ENCODE results near the gene CHM.
A peak's percentile ranks its signal among the peaks of the same experiment; 100 is the strongest.
"Not testable (repeated sequence)": the region's sequence is repeated elsewhere in the genome, so short reads cannot be mapped to it uniquely, and the experiment has no call there.

Gene CHM

DNA sequence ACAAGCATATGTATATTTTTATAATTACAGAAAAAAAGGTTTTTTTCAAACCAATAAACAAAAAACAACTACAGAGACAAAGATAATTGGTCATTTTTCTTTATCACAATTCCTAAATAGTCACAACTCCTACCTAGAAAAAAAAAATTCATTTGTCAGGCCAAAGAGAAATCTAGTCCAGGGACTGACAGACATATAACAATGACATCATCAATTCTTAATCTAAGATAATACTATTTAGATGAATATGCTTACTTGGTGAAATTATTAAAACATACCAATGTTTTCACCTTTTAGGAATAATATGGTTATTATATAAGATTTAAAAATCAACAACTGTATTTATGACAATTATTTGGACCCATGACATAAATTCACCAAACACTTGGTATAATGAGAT lies 48.4 kb downstream of the CHM start:
- FAIRE-seq = no peak
- no peak for DNase-seq (ENCODE audit: insufficient read length, low spot score)

DNA sequence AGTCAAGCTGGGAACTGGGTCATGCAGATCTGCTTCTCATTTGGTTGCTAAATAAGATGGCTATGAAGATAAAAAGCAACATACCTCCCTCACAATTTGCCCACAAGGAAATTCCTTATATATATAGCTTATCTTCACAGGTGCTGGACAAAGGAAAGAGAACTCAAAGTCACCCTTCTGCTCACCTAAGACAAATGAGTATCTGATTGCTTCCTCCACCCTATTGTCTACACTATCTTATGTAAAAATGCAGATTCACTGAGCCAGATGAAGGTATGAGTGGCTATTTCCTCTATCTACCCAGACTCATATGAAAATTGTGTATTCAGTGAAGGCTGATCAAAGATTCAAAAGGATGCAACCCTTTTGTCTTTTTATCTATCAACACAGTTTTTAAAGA lies 50.8 kb downstream of the CHM start:
- FAIRE-seq (no peak), DNase-seq (ENCODE audit: insufficient read length, low spot score) (no peak)

DNA sequence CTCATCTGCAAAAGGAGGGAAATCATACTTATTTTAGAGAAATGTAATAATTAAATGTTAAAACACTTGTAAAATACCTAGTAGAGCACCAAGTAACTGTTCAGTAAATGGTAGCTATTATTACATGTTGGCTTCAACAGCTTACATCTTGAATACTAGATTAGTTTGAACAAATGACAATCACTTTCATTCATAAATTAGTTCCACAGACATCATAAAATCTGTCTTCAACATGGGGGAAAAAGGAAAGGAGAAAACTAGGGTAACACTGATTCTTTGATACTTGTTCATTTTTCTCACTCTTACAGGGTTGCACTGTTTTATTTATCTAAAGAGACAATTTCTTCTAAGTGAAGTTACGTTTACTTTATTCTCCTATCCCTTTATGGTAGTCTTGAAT lies 51.7 kb downstream of the CHM start:
- no peak for DNase-seq (ENCODE audit: insufficient read length, low spot score)
- FAIRE-seq = no peak

DNA sequence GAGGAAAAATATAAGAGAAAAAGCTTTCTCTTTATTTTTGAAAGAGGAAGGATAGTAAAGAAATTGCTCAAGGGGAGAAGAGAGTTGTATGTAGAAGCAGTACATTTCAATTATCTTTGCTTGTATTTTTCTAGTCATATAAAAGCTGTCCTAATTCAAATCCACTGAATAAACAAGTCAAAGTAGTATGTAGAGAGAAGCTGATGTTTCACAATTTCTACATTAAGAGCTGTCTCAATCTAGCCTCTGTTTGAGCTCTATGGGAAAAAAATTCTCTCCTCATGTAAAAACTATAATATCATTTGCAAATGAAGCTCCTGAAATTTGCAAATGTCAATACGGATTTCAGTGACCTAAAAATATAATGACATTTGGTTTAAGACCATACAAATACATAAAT lies 52.6 kb downstream of the CHM start:
- no peak for DNase-seq (ENCODE audit: insufficient read length, low spot score)
- no peak for FAIRE-seq

DNA sequence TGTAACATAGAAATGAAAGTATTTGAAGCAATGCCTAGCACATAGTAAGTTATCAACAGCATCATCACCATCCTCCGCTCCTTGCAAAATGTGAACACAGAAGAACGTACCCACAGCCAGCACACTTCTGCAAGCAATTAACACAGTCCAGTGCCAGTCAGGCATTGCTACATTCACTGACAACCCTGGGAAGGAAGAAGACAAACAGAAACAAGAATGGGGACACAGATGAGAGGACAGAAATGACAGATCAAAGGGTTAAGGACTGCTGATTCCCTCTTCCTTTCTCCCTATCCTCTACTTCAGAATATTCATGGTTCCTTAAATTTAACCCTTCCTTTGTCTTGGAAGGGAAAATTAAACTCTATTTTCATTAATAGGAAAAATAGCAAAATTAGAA lies 53.1 kb downstream of the CHM start:
- peak; percentile 68 for FAIRE-seq
- no peak for DNase-seq (ENCODE audit: insufficient read length, low spot score)

DNA sequence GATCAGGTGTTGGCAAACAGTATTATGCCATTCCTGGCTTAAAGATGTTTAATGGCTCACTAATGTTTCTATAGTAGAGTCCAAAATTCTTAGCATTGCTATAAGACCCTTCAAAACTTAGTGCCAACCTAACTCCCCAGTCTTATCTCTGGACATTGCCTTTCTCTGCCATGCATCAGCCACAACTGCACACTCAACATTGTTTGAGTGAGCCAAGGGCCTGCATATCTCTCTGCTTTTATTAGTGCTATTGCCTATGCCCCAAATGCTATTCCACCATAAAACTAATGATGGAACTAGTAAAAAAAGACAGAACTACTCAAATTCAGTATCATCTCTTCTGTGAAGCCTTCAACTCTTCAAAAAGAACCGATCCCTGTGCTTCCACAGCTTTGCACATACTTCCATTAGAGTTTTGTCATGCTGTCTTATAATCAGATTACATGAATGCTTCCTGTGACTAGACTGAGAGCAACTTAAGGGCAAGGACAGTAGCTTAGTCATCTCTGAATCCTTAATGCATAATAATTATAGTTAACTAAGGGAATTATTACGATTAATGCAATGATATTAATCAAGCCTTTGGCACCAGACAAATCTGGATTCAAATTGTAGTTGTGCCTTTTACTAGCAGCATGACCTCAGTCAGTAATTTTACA lies 53.7 kb downstream of the CHM start:
- FAIRE-seq (no peak), DNase-seq (ENCODE audit: insufficient read length, low spot score) (no peak)

DNA sequence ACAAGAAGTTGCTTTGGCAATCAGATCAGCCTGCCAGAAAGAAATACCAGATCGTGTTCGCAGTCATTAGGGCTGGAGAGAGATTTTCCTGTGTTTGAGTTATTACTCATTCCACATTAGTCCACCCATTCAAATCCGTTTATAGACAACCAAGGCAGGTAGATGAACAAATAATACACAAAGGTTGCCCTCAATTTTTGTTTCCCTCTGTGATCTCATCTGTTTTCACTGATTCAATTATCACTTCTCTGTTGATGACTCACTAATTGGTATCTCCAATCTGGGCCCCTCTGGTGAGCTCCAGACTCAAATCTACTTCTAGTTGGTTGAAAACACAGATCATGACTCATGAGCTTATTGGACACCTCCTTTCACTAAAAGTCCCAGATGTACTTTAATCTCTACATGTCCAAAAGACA lies 54.5 kb downstream of the CHM start:
- DNase-seq (ENCODE audit: insufficient read length, low spot score) = no peak
- FAIRE-seq = no peak

DNA sequence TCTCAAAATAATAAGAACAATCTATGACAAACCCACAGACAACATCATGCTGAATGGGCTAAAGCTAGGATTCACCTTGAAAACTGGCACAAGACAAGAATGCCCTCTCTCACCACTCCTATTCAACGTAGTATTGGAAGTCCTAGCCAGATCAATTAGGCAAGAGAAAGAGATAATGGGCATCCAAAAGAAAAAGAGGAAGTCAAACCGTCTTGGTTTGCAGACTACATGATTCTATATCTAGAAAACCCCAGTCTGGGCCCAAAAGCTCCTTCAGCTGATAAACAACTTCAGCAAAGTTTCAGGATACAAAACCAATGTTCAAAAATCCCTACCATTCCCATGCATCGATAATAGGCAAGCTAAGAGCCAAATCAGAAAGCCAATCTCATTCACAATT lies 59.0 kb downstream of the CHM start:
- no peak for FAIRE-seq
- DNase-seq (ENCODE audit: insufficient read length, low spot score) = no peak

DNA sequence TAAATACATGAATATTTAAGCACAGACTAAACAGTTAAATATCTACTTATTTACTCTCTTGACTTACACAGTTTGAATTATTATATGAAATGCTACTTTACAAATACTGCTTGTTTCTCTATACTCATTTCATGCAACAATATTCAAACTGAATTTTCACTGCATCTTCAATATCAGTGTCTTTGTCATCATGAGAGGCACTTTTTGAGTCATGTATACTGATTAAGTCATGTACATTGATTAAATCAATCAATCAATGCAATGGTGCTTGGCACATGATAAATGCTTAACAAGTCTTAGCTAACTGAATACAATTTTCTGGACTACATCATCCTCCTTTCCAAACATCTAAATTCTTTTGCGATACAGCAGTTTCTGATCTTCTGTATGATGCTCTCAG lies 67.1 kb downstream of the CHM start:
- no peak for FAIRE-seq
- no peak for DNase-seq (ENCODE audit: insufficient read length, low spot score)

DNA sequence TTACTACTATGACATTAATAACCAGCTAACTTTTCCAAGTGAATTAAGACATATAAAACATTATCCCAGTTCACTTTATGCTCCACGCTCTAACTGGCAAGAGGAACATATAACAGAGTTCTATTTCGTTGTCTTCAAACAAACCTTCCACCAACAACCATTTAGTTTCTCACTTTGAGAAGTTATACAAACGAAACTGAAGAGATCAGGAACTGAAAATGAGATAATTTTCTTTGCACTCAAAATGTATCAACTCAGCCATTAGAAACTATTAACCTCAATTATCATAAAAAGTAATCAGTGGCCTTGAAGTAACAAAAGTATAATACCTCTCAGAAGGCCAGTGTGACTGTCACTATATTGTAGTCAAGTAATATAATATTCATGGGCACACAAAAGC lies 70.1 kb downstream of the CHM start:
- DNase-seq (ENCODE audit: insufficient read length, low spot score) (peak; percentile 1), FAIRE-seq (peak; percentile 84)

DNA sequence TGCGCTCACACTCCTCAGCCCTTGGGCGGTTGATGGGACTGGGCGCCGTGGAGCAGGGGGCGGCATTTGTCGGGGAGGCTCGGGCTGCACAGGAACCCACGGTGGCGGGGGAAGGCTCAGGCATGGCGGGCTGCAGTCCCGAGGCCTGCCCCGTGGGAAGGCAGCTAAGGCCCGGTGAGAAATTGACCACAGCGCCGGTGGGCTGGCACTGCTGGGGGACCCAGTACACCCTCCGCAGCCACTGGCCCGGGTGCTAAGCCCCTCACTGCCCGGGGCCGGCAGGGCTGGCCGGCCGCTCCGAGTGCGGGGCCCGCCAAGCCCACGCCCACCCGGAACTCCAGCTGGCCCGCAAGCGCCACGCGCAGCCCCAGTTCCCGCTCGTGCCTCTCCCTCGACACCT lies 75.0 kb downstream of the CHM start:
- not testable (repeated sequence) for FAIRE-seq; DNase-seq (ENCODE audit: insufficient read length, low spot score)

DNA sequence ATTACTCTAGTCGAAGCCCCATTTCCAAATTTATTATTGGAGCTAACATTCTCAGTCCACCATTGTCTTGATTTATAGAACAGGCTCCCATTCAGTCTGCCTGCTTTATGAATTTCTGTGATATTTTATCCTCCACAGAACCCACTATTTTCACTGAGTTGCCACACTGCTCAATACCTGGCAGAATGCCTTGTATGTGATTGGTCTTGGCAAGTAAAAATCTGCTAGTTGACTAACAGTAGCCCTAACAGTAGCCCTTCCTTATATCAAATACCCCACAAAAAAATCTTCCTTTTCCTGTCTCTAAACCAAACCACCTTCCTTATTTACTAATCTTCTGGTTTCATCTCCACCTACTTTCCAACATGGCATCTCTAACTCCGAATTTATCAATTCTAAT lies 82.6 kb downstream of the CHM start:
- FAIRE-seq = no peak

DNA sequence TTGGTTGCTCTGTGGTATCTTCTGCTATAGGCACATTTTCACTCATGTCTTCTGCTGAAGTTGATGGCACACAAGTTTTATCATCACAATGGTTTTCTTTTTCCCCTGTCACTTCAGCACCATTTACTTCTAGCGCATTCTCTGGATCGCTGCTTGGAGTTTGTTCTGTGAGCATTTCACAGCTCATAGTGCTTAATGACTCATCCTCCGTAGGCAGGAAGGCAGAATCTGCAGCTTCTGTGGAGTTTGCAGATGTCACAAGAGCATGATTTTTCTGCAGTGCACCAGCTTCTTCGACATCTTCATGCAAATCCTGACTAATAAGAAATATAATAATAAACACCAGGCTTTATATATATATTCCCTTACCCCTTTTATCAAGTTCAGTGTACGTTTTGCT lies 83.6 kb downstream of the CHM start:
- DNase-seq (ENCODE audit: insufficient read length, low spot score) = no peak
- FAIRE-seq = no peak

More for the DNA sequence above, 82.6 kb downstream of the CHM start:
- DNase-seq (ENCODE audit: insufficient read length, low spot score) = no peak

DNA sequence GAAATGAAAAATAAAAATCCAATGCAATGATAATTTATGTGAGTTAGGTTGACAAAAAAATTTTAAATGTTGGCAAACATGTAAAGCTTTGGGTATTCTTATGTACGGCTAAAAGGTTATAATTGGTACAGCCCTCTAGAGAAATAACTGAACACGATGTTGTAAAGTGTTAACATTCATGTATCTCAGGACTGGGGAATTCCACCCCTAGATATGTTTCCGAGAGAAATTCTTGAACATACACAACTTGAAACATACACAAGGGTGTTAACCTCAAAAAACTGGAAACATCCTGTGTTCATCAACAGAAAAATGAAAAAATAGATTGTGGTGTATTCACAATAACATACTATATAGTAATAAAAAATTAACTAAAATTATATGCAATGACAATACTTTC lies 91.8 kb downstream of the CHM start:
- DNase-seq (ENCODE audit: insufficient read length, low spot score) (no peak), FAIRE-seq (no peak)

DNA sequence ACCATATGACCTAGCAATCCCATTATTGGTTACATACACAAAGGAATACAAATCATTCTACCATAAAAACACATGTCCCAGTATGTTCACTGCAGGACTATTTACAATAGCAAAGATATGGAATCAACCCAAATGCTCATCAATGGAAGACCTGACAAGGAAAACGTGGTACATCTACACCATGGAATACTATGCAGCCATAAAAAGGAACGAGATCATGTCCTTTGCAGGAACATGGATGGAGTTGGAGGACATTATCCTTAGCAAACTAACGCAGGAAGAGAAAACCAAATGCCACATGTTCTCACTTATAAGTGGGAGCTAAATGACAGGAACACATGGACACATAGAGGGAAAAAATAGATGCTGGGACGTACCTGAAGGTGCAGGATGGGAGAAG lies 102.6 kb downstream of the CHM start:
- not testable (repeated sequence) for FAIRE-seq; DNase-seq (ENCODE audit: insufficient read length, low spot score)

DNA sequence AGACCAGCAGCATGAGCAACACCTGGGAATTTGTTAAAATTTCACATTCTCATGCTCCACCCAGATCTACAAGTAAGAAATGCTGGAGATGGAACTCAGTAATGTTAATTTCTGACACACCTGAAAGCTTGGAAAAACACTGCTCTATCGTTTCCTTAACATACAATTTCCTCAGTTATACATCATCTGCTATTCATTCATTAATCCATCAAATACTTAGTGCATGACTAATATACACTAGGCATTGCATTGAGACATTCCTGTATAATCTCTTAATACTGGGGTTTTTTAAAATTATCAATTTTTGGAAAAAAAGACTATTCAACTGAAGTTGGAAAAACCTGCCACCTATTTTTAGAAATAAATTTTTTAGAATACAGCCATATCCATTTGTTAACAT lies 106.1 kb downstream of the CHM start:
- no peak for FAIRE-seq
- DNase-seq (ENCODE audit: insufficient read length, low spot score) = no peak

DNA sequence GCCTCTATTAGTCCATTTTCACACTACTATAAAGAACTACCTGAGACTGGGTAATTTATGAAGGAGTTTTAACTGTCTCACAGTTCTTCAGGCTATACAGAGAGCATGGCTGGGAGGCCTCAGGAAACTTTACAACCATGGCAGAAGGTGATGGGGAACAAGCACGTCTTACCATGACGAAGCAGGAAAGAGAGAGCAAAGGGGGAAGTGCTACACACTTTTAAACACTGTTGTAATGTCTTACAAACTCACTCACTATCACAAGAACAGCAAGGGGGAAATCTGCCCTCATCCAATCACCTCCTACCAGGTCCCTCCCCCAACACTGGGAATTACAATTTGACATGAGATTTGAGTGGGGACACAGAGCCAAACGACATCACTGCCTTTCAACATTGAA lies 107.4 kb downstream of the CHM start:
- FAIRE-seq; DNase-seq (ENCODE audit: insufficient read length, low spot score): not testable (repeated sequence)

DNA sequence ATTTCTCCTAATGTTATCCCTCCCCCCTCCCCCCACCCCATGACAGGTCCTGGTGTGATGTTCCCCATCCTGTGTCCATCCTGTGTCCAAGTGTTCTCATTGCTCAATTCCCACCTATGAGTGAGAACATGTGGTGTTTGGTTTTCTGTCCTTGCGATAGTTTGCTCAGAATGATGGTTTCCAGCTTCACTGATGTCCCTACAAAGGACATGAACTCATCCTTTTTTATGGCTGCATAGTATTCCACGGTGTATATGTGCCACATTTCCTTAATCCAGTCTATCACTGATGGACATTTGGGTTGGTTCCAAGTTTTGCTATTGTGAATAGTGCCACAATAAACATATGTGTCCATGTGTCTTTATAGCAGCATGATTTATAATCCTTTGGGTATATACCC lies 113.0 kb downstream of the CHM start:
- not testable (repeated sequence) for FAIRE-seq

DNA sequence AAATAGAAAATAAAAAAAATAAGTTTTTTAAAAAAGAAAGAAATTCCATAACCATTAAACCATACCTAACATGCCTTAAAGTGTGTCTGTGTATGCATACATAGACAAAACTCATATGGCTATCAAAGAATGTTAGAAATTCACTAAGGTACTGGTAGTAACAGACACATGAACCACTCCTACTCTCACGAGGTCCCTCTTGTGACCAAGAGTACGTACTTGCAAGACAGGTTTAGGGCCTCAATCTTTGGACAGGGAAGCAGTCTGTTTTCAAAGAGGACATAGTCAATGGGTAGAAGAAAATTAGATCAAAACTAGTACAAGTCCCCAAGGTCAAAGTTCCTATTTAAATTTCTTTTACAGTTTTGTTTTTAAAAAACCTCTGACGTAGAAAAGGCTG lies 117.3 kb downstream of the CHM start:
- FAIRE-seq = no peak
- DNase-seq (ENCODE audit: insufficient read length, low spot score) = no peak

More for the DNA sequence above, 113.0 kb downstream of the CHM start:
- DNase-seq (ENCODE audit: insufficient read length, low spot score) = not testable (repeated sequence)

DNA sequence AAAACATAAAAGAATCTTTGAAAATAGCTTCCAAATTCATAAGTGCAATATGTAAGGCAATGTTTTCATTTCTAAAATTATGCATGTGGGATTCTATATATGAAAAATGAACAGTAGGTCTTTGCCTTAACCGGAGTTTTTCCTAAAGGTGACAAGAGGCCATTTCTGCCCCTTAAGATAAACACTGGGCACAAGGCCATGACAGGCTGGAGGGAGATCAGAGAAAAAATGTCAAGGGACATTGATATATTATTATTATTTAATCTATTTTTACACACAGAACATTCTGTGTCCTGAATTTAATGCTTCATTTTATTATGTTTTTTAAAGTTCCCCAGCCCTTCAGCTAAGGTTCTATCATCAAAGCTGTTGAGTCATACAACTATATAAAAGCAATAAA lies 118.8 kb downstream of the CHM start:
- DNase-seq (ENCODE audit: insufficient read length, low spot score) = no peak
- no peak for FAIRE-seq

DNA sequence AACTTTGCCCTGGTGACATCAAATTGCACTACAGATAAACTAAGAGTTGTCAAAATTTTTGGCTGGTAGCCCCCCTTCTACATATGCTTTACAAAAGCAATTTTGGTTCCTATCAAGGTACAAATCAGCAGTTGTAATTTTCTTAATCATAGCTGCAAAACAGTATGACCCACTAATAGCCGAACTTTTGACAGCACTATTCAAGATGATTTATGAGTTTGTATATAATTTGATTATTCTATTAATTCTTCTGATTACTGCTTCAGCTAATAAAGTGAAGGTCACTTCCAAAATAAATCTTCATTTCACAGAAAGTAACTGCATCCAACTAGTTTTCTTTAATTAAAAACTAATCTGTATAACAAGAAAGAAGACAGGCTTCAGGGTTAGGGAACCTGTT lies 119.6 kb downstream of the CHM start:
- DNase-seq (ENCODE audit: insufficient read length, low spot score) (no peak), FAIRE-seq (no peak)

DNA sequence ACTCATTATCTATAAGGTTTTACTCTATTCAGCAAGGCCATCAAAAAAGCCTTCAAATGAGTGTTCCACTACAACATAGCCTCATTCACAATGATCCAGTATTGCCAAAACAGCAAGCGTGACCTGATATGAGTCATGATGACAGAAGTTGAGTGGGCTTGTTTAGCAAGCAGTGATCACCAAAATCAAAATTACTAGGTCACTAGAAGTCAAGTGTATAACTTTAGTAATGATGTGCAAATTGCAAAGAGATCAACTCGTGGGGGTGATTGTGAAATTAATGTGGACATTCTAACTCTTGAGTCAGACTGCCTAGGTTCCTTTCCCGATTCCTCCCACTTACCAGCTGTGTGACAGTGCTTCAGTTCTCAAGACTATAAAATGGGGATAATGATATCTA lies 124.5 kb downstream of the CHM start:
- no peak for FAIRE-seq
- no peak for DNase-seq (ENCODE audit: insufficient read length, low spot score)

DNA sequence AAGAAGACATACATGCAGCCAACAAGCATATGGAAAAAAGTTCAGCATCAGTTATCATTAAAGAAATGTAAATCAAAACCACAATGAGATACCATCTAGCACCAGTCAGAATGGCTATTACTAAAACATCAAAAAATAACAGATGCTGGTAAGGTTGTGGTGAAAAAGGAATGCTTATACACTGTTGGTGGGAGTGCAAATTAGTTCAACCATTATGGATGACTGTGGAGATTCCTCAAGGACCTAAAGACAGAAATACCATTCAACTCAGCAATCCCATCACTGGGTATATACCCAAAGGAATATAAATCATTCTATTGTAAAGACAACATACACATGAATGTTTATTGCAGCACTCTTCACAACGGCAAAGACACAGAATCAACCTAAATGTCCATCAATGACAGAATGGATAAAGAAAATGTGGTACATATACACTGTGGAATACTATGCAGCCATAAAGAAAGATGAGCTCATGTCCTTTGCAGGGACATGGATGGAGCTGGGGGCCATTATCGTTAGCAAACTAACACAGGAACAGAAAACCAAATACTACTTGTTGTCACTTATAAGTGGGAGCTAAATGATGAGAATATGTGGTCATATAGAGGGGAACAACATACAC lies 130.6 kb downstream of the CHM start:
- FAIRE-seq; DNase-seq (ENCODE audit: insufficient read length, low spot score): not testable (repeated sequence)

Measured in GM19239 (cell line).